CD14-positive monocyte (primary cell): ENCODE results near the gene G6PC1. TPM values are rescaled to one million over a fixed set of nuclear protein-coding genes. Genes with fewer than 3 reads are reported as not detected.

Experiments
- DNase-seq, 3 donors: peaks; one replicate each; pipeline ENCODE4 v3.0.0-alpha.2; 2011 to 2022
- H2AFZ ChIP-seq: 2 replicates; pipeline ENCODE4 v1.6.0; 2012; ENCODE audit warnings: mild to moderate bottlenecking, low read depth, low read length, inconsistent platforms; ENCODE audit not compliant: insufficient read depth, poor library complexity, severe bottlenecking
- H3K27ac ChIP-seq, 2 donors: 1 replicate in 1 of 2; 2 replicates in 1 of 2; pipeline ENCODE4 v1.5.1; 2012 to 2013; ENCODE audit warnings: low read length in 2 of 2, control low read depth in 1 of 2, inconsistent platforms in 1 of 2, low read depth in 1 of 2, mild to moderate bottlenecking in 1 of 2
- H3K27me3 ChIP-seq, 2 donors: one replicate each; pipeline versions ENCODE4 v1.6.0 to v1.6.1; 2011 to 2013; ENCODE audit warnings: low read length in 2 of 2; ENCODE audit not compliant: control insufficient read depth in 2 of 2, insufficient read depth in 2 of 2
- H3K36me3 ChIP-seq, 2 donors: replicated peaks in 1 of 2; 1 replicate in 1 of 2; 2 replicates in 1 of 2; pipeline versions ENCODE4 v1.5.1 to v1.6.1; 2012 to 2013; ENCODE audit warnings: low read length in 2 of 2, control low read depth in 1 of 2, inconsistent platforms in 1 of 2, mild to moderate bottlenecking in 1 of 2; ENCODE audit not compliant: insufficient read depth in 2 of 2, control insufficient read depth in 1 of 2
- H3K4me1 ChIP-seq, 2 donors: 1 replicate in 1 of 2; 2 replicates in 1 of 2; pipeline versions ENCODE4 v1.5.1 to v1.6.1; 2012 to 2013; ENCODE audit warnings: low read length in 2 of 2, control low read depth in 1 of 2, inconsistent platforms in 1 of 2, mild to moderate bottlenecking in 1 of 2, moderate library complexity in 1 of 2; ENCODE audit not compliant: insufficient read depth in 2 of 2, control insufficient read depth in 1 of 2
- H3K4me2 ChIP-seq: replicated peaks from 2 replicates; pipeline ENCODE3; 2012; ENCODE audit warnings: low read length, moderate library complexity, mild to moderate bottlenecking; ENCODE audit not compliant: poor library complexity, severe bottlenecking; ENCODE audit errors: extremely low read depth
- H3K4me3 ChIP-seq, 3 experiments: fragments of 200-600 bp in 1 of 3; sonication (generic) in 1 of 3; replicated peaks in 1 of 3; 1 replicate in 2 of 3; 2 replicates in 1 of 3; pipeline ENCODE4 v1.5.1; 2011 to 2013; ENCODE audit warnings: low read length in 3 of 3, mild to moderate bottlenecking in 3 of 3, control low read depth in 2 of 3, low read depth in 2 of 3, inconsistent platforms in 1 of 3, moderate library complexity in 1 of 3
- H3K79me2 ChIP-seq: 2 replicates; pipeline ENCODE4 v1.6.0; 2012; ENCODE audit warnings: mild to moderate bottlenecking, control low read depth, inconsistent platforms, low read length, moderate library complexity; ENCODE audit not compliant: insufficient read depth
- H3K9ac ChIP-seq: 2 replicates; pipeline ENCODE4 v1.6.0; 2017; ENCODE audit warnings: low read length, mild to moderate bottlenecking; ENCODE audit not compliant: insufficient read depth, poor library complexity, severe bottlenecking
- H3K9me3 ChIP-seq, 2 donors: replicated peaks in 1 of 2; 1 replicate in 1 of 2; 2 replicates in 1 of 2; pipeline versions ENCODE4 v1.5.1 to v1.6.1; 2012 to 2013; ENCODE audit warnings: low read length in 2 of 2, control low read depth in 1 of 2; ENCODE audit not compliant: control insufficient read depth in 1 of 2, insufficient read depth in 1 of 2
- H4K20me1 ChIP-seq: 2 replicates; pipeline ENCODE4 v1.6.0; 2012; ENCODE audit warnings: mild to moderate bottlenecking, low read length, control low read depth, moderate library complexity; ENCODE audit not compliant: insufficient read depth
- H3K27ac Mint-ChIP-seq, 7 donors: one replicate each; pipeline ENCODE4 v1.8.0; 2020; ENCODE audit warnings: mild to moderate bottlenecking in 7 of 7, mixed read lengths in 7 of 7, moderate library complexity in 6 of 7, inconsistent platforms in 2 of 7
- H3K27me3 Mint-ChIP-seq, 3 donors: one replicate each; pipeline ENCODE4 v1.8.0; 2021 to 2022; ENCODE audit warnings: low read depth in 3 of 3, mild to moderate bottlenecking in 3 of 3, mixed read lengths in 3 of 3, moderate library complexity in 3 of 3, inconsistent platforms in 1 of 3
- H3K36me3 Mint-ChIP-seq, 2 donors: one replicate each; pipeline ENCODE4 v1.8.0; 2020; ENCODE audit warnings: mixed read lengths in 2 of 2, inconsistent platforms in 1 of 2, mild to moderate bottlenecking in 1 of 2
- H3K4me1 Mint-ChIP-seq: one replicate; pipeline ENCODE4 v1.8.0; 2020; ENCODE audit warnings: mild to moderate bottlenecking, mixed read lengths
- H3K4me3 Mint-ChIP-seq, 2 donors: one replicate each; pipeline ENCODE4 v1.8.0; 2020; ENCODE audit warnings: mild to moderate bottlenecking in 2 of 2, mixed read lengths in 2 of 2, moderate library complexity in 1 of 2
- H3K9me3 Mint-ChIP-seq, 7 donors: one replicate each; pipeline ENCODE4 v1.8.0; 2020 to 2022; ENCODE audit warnings: mixed read lengths in 7 of 7, mild to moderate bottlenecking in 6 of 7, moderate library complexity in 6 of 7, inconsistent platforms in 2 of 7
- WGBS: methylation state at CpG from one replicate; pipeline ENCODE4 v1.1.5; 2013; ENCODE audit warnings: missing lambda C conversion rate; ENCODE audit not compliant: insufficient coverage; 5-methylcytosine and 5-hydroxymethylcytosine counted together
- intact Hi-C, 2 donors: fragments of 100-400 bp; cut with micrococcal nuclease; formaldehyde crosslinking; loops; one replicate each; pipeline versions ENCODE4 v1.15.0 to v1.15.1; 2023
- polyA plus RNA-seq, 3 donors: library from polyadenylated mRNA; depleted of rRNA in 1 of 3; unstranded in 2 of 3; stranded (reverse) in 1 of 3; fragments of 300-500 nt in 2 of 3; fragments of >200 nt in 1 of 3; fragmentation: Illumina TruSeq in 2 of 3; gene quantifications; 1 replicate in 2 of 3; 2 replicates in 1 of 3; pipeline ENCODE4 v1.2.3, GENCODE V29; 2012 to 2021
- TF ChIP-seq, protein P1 (sequence below): fragments of 200-600 bp; IDR thresholded peaks from one replicate; pipeline ENCODE4 v1.8.0; 2022; ENCODE audit warnings: antibody characterized with exemption, mild to moderate bottlenecking

G6PC1 gene
- polyA plus RNA-seq, 3 donors: not detected

DNA sequence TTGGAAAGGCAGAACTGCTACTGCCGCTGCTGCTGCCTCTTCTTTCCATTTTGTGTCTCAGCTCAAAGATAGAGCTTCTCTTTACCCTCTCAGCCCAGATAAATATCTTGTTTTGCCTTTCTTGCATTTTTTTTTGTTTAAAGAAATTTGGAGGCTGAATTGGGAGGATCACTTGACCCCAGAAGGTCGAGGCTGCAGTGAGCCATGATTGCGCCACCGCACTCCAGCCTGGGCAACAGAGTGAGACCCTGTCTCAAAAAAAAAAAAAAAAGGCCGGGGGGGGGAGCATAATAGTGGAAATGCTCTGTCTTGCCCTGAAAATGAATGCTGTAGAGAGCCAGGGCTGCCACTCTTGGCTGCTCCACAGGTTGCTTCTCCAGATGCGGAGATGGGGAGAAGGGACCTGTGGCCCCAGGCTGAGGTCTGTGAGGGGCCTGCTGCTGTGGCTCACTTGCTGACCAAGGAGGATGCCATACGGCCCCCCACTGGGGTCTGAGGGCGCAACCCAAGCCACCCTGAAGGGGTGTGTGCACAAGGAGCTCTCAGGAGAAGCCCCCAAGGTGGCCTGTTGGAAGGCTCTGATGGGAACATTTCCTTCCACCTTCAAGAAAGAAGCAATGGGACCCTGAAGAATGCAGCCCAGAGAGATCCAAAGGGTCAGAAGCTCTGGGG lies 21.5 kb upstream of the G6PC1 start:
- H3K79me2 ChIP-seq: no peaks in the 10 kb centered on the region
- H3K4me3 ChIP-seq: no peak overlapping the region
- DNase-seq: no peak
- H3K36me3 ChIP-seq: no peaks in the 10 kb centered on the region
- WGBS: 85% methylated on average over 3 of the region's 8 CpGs
- no peak overlapping the region for H3K27ac Mint-ChIP-seq
- no peak overlapping the region for H3K27ac ChIP-seq
- intact Hi-C loops: no loop called here
- no peak overlapping the region for H3K9ac ChIP-seq
- TF ChIP-seq, protein P1, sequence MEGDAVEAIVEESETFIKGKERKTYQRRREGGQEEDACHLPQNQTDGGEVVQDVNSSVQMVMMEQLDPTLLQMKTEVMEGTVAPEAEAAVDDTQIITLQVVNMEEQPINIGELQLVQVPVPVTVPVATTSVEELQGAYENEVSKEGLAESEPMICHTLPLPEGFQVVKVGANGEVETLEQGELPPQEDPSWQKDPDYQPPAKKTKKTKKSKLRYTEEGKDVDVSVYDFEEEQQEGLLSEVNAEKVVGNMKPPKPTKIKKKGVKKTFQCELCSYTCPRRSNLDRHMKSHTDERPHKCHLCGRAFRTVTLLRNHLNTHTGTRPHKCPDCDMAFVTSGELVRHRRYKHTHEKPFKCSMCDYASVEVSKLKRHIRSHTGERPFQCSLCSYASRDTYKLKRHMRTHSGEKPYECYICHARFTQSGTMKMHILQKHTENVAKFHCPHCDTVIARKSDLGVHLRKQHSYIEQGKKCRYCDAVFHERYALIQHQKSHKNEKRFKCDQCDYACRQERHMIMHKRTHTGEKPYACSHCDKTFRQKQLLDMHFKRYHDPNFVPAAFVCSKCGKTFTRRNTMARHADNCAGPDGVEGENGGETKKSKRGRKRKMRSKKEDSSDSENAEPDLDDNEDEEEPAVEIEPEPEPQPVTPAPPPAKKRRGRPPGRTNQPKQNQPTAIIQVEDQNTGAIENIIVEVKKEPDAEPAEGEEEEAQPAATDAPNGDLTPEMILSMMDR: no peak
- no peaks in the 10 kb centered on the region for H3K36me3 Mint-ChIP-seq
- no peaks in the 10 kb centered on the region for H3K4me1 ChIP-seq
- peaks cover 3% of the 10 kb centered on the region for H3K4me1 Mint-ChIP-seq
- no peak overlapping the region for H2AFZ ChIP-seq
- no peak overlapping the region for H3K4me3 Mint-ChIP-seq
- no peaks in the 10 kb centered on the region for H3K27me3 ChIP-seq
- H3K27me3 Mint-ChIP-seq: peaks cover 10 to 12% (median 12%) of the 10 kb centered on the region in 3 donors
- H3K9me3 ChIP-seq: no peaks in the 10 kb centered on the region
- H4K20me1 ChIP-seq: no peaks in the 10 kb centered on the region
- H3K4me2 ChIP-seq: no peak overlapping the region
- peaks cover 0 to 5% (median 0%) of the 10 kb centered on the region in 7 donors for H3K9me3 Mint-ChIP-seq

- Histone ChIP-seq H3K9ac (no peak overlapping the region), H4K20me1 (no peaks in the 10 kb centered on the region)
Measured at GRCh38 chr17:42879596-42879985, 21.0 kb upstream of the G6PC1 start.

More at GRCh38 chr17:42879596-42879985, 21.0 kb upstream of the G6PC1 start:
- no peaks in the 10 kb centered on the region for H3K36me3 Mint-ChIP-seq
- no peaks in the 10 kb centered on the region for H3K36me3 ChIP-seq
- DNase-seq: no peak
- no peak overlapping the region for H3K27ac ChIP-seq
- H3K4me1 Mint-ChIP-seq: peaks cover 5% of the 10 kb centered on the region
- TF ChIP-seq, protein P1: no peak
- 99% methylated on average over 5 of the region's 6 CpGs for WGBS
- H3K4me1 ChIP-seq: peaks cover 0 to 1% of the 10 kb centered on the region in 2 donors
- peaks cover 0 to 5% (median 0%) of the 10 kb centered on the region in 7 donors for H3K9me3 Mint-ChIP-seq
- no peak overlapping the region for H3K27ac Mint-ChIP-seq
- H3K9me3 ChIP-seq: no peaks in the 10 kb centered on the region
- intact Hi-C loops: no loop called here
- H3K4me3 ChIP-seq: no peak overlapping the region
- H3K4me2 ChIP-seq: no peak overlapping the region
- no peak overlapping the region for H2AFZ ChIP-seq
- no peaks in the 10 kb centered on the region for H3K79me2 ChIP-seq
- H3K4me3 Mint-ChIP-seq: no peak overlapping the region
- H3K27me3 ChIP-seq: no peaks in the 10 kb centered on the region
- peaks cover 8 to 12% (median 12%) of the 10 kb centered on the region in 3 donors for H3K27me3 Mint-ChIP-seq
